Measurements from ENCODE around the gene KRTAP5-5. TPM values are rescaled to one million over a fixed set of nuclear protein-coding genes. Genes with fewer than 3 reads are reported as not detected.

The KRTAP5-5 gene
- total and polyA plus RNA-seq, 2 of the 13 experiments (the other 11 are each of a cell fraction or from before 2014, with no cell fraction given) = not detected

DNA sequence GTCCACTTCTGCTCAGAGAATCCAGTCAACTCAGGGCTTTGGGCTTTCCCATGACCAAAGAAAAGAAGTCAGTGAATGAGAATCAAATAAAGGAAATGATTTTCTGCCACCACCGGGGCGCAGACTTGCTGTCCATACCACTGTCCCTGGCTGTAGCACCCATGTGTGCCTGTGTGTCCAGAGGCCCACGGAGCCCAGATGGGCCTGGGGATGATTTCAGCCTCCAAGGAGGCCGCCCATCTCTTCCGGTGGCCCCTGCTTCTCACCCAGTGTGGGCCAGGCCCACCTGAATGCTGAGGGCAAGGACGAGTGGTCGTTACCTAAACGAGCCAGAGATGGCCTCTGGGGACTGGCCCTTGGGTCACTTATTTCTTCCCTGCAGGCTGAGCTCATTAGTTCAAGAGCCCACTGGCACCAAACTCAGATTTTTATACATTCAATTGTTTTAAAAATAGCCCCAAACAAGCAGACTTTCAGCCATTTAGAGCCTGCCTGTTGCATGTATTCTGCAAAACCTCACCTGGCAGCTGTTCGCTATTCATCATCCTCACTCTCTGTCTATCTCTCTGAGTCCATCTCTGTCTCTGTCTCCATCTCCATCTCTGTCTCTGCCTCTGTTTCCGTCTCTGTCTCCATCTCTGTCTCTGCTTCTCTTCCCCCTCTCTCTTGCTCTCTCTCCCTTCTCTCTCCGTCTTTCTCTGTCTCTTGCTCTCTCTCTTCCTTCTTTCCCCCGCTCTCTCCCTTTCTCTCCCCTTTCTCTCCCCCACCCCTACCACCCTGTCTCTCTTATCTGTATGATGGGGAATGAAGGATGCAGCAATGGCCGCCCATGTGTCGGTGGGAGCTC, 24.2 kb downstream of the KRTAP5-5 start (continued):
- TF ChIP-seq, protein P1, sequence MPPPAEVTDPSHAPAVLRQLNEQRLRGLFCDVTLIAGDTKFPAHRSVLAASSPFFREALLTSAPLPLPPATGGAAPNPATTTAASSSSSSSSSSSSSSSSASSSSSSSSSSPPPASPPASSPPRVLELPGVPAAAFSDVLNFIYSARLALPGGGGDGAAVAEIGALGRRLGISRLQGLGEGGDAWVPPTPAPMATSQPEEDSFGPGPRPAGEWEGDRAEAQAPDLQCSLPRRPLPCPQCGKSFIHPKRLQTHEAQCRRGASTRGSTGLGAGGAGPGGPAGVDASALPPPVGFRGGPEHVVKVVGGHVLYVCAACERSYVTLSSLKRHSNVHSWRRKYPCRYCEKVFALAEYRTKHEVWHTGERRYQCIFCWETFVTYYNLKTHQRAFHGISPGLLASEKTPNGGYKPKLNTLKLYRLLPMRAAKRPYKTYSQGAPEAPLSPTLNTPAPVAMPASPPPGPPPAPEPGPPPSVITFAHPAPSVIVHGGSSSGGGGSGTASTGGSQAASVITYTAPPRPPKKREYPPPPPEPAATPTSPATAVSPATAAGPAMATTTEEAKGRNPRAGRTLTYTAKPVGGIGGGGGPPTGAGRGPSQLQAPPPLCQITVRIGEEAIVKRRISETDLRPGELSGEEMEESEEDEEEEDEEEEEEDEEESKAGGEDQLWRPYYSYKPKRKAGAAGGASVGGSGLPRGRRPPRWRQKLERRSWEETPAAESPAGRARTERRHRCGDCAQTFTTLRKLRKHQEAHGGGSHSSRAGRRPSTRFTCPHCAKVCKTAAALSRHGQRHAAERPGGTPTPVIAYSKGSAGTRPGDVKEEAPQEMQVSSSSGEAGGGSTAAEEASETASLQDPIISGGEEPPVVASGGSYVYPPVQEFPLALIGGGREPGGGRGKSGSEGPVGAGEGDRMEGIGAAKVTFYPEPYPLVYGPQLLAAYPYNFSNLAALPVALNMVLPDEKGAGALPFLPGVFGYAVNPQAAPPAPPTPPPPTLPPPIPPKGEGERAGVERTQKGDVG (CRISPR knock-in tag; IDR thresholded peaks at IDR 0.05; ENCODE audit: borderline replicate concordance) = no peak
- 0 out of 2 replicates have a peak, but pooled peaks have one; percentile 53 for TF ChIP-seq ZNF788 (CRISPR knock-in tag; IDR thresholded peaks at IDR 0.05; ENCODE audit: borderline replicate concordance)
- TF ChIP-seq, protein P2, sequence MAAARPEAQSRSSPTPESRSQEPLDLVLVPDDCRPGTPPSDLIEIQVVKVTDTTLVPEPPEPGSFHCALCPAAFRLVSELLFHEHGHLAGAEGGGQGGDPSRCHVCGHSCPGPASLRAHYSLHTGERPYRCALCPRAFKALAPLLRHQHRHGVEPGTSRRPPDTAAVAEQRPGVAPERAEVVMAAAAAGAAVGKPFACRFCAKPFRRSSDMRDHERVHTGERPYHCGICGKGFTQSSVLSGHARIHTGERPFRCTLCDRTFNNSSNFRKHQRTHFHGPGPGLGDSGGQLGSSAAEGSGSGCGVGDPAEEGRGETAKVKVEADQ (CRISPR knock-in tag; IDR thresholded peaks at IDR 0.05; ENCODE audit: borderline replicate concordance) = no peak
- TF ChIP-seq, protein P3, sequence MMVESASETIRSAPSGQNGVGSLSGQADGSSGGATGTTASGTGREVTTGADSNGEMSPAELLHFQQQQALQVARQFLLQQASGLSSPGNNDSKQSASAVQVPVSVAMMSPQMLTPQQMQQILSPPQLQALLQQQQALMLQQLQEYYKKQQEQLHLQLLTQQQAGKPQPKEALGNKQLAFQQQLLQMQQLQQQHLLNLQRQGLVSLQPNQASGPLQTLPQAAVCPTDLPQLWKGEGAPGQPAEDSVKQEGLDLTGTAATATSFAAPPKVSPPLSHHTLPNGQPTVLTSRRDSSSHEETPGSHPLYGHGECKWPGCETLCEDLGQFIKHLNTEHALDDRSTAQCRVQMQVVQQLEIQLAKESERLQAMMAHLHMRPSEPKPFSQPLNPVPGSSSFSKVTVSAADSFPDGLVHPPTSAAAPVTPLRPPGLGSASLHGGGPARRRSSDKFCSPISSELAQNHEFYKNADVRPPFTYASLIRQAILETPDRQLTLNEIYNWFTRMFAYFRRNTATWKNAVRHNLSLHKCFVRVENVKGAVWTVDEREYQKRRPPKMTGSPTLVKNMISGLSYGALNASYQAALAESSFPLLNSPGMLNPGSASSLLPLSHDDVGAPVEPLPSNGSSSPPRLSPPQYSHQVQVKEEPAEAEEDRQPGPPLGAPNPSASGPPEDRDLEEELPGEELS (CRISPR knock-in tag; IDR thresholded peaks at IDR 0.05) = 0 out of 2 replicates have a peak, but pooled peaks have one; percentile 9
- peak; percentile 20; the same call in 1 of the 2 replicates for TF ChIP-seq RAD21 (CRISPR knock-in tag; IDR thresholded peaks at IDR 0.05)
- no peak for TF ChIP-seq ZNF451 (CRISPR knock-in tag; IDR thresholded peaks at IDR 0.05)
- TF ChIP-seq CREM (IDR thresholded peaks at IDR 0.05) = no peak
- no peak for TF ChIP-seq CREM (CRISPR knock-in tag; IDR thresholded peaks at IDR 0.05)
- TF ChIP-seq ZMYM3 (CRISPR knock-in tag; IDR thresholded peaks at IDR 0.05) = no peak
- TF ChIP-seq NFATC3 (CRISPR knock-in tag; IDR thresholded peaks at IDR 0.05) = no peak
- 0 out of 2 replicates have a peak, but pooled peaks have one; percentile 49 for TF ChIP-seq SMAD9 (CRISPR knock-in tag; IDR thresholded peaks at IDR 0.05)
- TF ChIP-seq, protein P4, sequence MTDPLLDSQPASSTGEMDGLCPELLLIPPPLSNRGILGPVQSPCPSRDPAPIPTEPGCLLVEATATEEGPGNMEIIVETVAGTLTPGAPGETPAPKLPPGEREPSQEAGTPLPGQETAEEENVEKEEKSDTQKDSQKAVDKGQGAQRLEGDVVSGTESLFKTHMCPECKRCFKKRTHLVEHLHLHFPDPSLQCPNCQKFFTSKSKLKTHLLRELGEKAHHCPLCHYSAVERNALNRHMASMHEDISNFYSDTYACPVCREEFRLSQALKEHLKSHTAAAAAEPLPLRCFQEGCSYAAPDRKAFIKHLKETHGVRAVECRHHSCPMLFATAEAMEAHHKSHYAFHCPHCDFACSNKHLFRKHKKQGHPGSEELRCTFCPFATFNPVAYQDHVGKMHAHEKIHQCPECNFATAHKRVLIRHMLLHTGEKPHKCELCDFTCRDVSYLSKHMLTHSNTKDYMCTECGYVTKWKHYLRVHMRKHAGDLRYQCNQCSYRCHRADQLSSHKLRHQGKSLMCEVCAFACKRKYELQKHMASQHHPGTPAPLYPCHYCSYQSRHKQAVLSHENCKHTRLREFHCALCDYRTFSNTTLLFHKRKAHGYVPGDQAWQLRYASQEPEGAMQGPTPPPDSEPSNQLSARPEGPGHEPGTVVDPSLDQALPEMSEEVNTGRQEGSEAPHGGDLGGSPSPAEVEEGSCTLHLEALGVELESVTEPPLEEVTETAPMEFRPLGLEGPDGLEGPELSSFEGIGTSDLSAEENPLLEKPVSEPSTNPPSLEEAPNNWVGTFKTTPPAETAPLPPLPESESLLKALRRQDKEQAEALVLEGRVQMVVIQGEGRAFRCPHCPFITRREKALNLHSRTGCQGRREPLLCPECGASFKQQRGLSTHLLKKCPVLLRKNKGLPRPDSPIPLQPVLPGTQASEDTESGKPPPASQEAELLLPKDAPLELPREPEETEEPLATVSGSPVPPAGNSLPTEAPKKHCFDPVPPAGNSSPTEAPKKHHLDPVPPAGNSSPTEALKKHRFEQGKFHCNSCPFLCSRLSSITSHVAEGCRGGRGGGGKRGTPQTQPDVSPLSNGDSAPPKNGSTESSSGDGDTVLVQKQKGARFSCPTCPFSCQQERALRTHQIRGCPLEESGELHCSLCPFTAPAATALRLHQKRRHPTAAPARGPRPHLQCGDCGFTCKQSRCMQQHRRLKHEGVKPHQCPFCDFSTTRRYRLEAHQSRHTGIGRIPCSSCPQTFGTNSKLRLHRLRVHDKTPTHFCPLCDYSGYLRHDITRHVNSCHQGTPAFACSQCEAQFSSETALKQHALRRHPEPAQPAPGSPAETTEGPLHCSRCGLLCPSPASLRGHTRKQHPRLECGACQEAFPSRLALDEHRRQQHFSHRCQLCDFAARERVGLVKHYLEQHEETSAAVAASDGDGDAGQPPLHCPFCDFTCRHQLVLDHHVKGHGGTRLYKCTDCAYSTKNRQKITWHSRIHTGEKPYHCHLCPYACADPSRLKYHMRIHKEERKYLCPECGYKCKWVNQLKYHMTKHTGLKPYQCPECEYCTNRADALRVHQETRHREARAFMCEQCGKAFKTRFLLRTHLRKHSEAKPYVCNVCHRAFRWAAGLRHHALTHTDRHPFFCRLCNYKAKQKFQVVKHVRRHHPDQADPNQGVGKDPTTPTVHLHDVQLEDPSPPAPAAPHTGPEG (CRISPR knock-in tag; IDR thresholded peaks at IDR 0.05) = 0 out of 2 replicates have a peak, but pooled peaks have one; percentile 47
- TF ChIP-seq SIN3A (IDR thresholded peaks at IDR 0.05; ENCODE audit: borderline replicate concordance, low read depth, low read length) = no peak
- no peak for TF ChIP-seq ZFP37 (CRISPR knock-in tag; IDR thresholded peaks at IDR 0.05; ENCODE audit: borderline replicate concordance)
- peak; percentile 29; the same call in 1 of the 2 replicates for TF ChIP-seq ZFX (CRISPR knock-in tag; IDR thresholded peaks at IDR 0.05; ENCODE audit: low read depth)
- TF ChIP-seq BHLHE40 (IDR thresholded peaks at IDR 0.05; ENCODE audit: low read length) = no peak
- no peak for TF ChIP-seq CHD2 (IDR thresholded peaks at IDR 0.05; ENCODE audit: low read depth, low read length)
